Amniotic epithelial cell (primary cell): Measurements from ENCODE around the gene RBM38.

Experiments
- DNase-seq: peaks from one replicate; pipeline ENCODE4 v3.0.0-alpha.2; 2010; ENCODE audit warnings: low read depth

Gene RBM38

DNA sequence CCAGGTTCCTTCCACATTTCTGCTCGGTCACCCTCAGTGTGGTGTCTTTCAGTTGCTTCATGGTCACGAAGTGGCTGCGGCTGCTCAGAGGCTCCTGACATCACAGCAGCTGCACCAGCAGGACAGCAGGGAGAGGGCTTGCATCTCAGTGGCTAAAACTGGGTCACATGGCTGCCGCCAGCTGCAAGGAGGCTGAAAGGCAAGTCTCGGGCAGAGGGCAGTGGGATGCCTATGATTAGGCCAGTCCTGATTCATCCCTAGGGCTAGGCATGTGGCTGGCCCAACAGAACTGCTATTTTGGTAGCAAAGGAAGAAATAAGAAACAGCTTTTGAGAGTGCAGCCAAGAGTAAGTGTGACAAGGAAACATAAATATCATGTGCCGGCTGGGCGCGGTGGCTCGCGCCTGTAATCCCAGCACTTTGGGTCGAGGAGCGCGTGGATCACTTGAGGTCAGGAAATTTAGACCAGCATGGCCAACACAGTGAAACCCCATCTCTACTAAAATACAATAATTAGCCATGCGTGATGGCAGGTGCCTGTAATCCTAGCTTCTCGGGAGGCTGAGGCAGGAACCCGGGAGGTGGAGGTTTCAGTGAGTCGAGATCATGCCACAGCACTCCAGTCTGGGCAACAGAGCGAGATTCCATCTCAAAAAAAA lies 46.6 kb downstream of the RBM38 start:
- no peak for DNase-seq

DNA sequence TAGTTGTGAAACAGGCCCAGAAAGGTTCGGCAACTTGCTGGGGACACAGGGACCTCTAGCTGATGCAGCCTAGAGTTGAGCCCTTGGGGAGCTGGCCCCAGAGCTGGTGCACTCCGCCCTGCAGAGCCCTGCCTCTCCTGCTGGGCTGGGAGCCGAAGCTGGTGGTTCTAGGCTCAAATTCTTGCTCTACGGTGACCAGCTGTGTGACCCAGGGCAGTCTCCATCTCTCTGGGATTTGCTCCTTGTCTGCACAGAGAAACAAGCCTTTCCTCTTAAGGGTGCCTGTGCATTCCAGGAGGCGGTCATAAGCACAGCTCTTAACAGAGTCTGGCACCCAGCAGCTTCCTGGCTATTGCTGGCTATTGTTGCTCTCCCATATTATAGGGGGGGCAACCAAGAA lies 47.4 kb downstream of the RBM38 start:
- no peak for DNase-seq

DNA sequence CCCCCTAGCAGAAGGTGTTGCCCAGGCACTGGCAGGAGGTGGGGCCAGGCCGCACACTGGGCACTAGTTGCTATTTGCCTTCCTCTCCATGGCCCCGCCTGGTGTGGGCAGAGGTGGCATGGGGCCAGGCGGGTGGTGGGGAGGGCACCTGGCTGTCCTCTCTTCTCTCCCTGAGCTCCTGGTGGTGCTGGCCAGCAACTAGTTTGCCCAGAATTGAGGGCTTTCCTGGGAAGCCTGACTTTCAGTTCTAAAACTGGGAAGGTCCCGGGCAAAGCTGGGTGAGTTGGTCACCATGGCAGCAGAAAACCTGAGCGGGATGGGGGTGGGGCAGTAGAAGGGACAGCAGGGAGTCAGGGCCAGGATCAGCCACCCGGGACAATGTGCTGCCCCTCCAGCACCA lies 48.2 kb downstream of the RBM38 start:
- DNase-seq, result no peak

DNA sequence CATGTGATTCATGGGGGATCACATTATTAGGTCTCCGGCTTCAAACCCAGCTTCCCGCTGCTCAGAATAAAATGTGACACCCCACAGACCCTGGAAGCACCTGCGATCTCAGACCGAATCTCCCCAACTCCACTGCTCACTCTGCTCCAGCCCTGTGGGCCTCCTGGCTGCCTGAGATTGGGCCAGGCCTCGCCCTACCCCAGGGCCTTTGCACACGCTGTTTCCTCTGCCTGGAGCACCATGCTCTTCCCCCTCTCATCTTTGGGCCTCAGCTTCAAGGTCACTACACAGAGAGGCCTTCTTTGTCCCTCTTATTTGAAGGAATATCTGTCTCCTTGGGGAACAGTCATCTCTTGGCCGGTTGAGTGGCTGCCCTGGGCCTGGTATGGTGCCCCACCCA lies 48.8 kb downstream of the RBM38 start:
- no peak for DNase-seq

DNA sequence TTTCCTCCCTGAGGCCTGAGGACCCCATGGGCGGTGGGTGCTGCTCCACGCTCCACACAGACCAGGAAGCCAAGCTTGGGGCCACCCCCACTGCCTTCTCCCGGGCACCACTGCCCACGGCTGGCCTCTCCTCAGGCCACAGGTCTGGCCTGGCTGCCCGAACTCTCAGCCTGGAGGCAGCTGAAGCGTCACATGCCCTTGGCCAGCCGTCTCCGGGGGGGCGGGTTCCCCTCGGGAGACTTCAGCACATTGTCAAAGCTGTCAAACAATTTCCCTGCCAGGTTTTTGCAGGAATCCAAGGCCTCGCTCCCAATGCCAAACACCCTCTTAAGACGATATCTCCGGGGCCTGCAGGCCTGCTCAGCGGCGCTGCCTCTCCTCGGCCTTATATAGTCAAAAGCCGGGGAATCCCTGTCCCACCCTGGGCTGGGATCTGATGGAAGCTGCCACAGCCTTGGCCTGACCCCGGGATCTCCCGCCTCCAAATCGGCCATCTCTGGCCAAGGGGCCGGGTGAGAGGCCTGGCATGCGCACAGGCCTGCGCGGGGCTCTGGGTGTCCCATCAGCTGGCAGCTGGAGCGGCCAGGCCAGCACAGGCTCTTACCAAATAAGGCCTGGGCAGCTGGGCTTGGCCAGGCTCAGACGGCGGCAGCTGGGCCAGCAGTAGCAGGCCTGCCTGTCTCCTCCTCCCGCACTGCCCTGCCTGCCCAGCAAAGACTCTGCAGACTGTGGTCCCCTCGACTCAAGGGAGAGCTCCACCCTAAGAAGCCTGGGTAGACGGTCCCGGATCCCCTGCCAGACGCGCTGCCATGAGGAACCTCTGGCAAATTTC lies 49.7 kb downstream of the RBM38 start:
- DNase-seq, result no peak

DNA sequence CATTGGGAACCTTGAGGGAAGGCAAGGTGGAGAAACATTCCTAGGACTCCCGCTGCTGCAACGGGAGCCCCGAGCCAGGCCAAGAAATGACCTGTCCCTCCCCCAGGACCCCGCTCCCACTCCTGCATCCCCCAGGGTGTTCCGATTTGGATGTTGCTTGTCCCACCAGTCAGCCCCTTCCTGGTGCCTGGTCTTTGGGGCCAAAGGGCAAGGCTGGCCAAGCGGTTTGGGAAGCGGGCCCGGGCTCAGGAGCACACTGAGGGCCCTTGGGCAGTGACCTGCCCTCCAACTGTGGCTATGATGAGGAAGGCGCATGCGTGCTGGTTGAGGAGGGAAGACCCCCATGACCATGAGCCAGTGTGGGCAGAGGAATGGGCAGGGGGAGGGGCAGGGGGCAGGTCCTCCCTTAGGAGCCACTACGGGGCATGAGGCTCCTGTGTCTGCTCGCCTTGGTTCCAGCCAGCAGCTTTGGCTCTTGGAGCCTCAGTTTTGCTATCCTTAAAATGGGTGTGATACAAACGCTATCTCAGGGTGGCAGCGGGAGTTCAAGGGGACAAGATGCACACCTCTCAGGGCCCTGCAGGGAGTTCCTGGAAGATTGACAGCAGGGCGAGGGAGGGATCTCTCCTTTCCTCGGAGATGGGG lies 50.4 kb downstream of the RBM38 start:
- no peak for DNase-seq

DNA sequence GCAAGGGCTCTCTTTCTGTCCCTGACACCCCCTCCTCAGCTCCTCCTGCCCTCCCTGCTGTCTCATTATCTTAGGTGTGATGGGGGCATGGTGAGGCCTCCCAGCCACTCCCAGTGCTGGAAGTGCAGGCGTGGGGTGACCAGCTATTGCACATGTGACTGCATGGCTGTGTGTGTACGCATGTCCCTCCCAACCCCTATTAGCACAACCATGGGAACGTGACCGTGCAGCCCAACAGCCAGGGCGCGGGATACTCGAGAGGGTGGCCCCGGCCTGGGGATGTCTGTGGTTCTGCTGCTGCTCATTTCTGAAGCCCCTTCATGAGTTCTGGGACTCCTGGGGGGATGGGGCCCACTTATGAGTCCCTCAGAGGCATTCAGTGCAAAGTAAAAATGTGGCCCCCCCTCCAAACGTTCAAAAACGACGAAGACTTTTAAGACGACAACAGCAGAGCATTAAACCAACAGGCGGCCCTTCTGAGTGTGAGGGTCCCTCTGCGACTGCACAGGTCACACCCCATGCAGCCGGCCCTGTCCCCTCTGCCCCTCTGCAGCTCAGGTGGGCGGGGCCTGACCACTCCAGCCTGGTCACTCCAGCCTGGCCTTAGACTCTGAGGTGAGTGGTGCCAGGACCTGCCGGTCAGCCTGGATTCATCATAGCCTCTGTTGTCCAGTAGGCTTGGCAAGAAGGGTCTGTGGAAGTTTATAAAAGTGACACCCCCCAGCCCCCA lies 51.1 kb downstream of the RBM38 start:
- DNase-seq, result no peak

DNA sequence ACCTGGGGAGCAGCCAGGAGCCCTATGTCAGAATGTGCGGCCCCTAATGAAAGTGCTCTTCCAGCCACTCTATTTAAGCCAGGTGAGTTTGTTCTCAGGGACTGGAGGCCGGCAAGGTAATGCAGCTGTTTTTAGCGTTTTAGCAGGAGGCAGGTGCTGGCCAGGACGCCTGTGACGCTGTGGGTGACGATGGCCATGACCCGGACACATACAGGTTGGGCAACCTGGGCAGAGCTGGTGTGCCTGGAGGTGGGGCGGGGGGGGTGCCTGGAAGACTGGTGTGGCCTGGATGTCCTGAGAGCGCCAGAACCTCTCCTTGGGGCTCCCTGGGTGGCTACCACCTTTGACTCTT lies 51.7 kb downstream of the RBM38 start:
- DNase-seq, result no peak

DNA sequence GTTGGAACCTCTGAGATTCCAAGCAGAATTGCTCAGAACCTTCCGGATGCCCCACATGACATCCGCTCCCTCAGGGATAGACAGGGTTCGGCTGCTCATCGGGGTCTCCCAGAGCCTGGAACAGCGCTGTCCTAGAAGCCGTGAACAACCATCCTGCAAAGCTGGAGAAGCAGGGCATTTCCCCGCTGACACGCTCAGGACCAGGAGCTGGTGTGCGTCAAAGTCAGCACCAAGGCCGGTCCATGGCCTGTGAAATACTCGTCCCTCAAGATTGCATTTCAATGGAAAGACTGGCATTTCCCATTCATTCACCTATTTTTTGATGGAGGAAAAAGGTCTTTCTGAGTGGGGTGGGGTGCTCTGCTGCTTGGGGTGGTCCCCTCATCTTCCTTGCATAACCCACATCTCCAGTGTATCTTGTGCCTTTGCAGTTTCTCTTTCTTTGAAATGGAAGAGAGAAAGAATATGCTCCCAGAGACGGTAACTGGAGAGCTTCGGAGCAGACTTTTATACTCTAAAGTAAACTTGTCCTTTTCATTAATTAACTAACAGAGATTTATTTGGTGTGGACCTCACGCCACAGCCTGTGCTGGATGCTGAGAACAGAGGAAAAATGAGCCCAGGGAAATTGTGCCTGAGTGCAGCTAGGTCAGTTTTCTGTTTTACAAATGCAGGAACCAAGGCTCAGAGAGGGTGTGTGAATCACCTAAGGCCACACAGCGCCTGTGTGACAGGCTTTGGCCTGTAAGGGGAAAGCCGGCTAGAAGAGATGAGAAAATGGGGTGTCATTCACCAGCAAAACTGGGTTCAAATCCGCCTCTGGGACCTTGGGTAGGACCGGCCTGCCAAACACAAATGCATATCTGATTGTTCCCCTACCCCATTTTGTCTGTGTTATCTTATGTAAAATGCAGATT lies 52.4 kb downstream of the RBM38 start:
- DNase-seq, result no peak

DNA sequence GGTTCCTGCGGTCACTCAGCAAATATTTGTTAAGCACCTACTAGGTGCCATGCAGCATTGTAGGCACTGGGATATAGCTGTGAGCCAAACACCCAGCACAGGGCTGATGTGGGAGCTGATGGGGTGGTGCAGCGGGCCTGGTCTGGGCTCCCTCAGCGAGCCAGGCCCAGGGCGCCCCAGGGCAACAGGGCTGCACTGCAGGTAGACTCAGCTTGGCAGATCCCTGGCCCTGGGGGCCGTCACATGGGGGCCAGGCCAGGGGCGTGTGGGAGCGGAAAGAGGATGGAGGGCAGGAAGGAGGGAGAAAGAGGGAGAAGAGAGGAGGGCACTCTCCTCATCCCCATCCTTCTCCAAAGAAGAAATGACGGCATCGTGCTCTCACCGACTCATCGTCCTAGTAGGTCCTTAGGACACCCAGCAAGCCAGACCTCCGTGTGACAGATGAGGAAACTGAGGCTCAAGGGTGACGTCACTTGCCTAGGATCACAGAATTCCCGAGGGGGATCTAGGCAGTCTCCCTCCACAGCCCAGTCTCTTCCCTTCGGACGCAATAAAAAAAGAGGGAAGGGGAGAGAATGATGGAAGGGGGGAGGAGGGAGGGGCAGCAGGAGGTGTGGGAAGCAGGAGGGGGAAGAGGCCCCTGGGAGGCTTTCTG lies 53.3 kb downstream of the RBM38 start:
- no peak for DNase-seq

DNA sequence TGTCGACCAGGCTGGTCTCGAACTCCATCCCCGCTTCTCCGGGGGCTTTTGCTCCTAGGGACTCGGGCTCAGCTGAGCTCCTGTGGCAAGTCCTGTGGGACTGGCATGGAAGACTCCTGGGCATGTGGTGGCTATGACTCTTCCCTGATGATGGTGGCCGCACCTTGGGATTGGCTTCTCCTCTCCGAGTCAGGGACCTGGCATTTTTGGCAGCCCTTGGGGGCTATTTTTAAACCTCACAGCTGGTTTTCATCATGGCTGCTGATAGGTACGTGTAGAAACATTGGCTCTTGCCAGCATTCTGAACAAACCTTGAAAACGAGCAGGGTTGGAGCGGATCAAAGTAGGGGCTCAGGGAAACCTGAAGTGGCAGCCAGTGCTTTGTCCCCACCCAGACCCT lies 54.1 kb downstream of the RBM38 start:
- no peak for DNase-seq

DNA sequence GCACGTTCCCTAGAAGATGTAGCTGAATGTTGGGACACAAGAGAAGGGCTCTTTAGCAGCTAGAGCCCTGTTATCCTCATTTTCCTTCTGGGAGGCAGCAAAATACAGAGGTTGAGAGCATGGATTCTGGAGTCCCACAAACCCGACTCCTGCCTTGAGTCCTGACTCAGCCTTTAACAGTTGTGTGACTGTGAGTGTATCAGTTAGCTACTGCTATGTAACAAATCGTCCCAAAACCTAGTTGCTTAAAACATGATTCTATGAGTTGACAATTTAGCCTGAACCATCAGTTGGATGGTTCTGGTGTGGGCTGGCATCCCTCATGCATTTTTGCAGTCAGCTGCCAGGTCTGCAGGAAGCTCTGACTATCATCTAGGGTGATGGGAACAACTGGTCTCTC lies 54.6 kb downstream of the RBM38 start:
- no peak for DNase-seq

DNA sequence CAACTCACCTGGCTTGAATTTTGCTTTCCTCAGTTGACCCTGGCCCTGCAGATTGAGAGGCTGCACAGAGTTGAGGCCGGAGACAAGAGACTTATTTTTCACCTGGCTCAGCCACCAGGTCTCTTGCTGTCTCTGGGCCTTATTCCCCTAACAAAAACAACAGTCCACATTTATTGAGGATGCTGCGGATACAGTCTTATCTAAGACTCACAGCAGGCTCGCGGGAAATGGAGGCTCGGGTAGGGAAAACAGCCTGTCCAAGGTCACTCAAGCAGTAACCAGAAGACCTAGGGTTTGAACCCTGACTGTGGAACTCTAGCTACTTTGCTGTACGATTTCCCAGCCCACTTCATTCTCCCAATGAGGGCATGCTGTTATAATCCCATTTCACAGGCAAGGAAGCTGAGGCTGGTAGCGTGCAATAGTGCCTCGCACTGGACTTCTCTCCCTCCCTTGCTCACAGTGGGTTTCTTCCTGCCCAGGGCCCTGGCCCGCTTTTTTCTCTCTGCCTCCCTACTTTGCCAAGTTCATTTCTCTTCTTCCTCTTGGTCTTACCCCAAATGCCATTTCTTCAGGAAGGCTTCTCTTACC lies 57.7 kb downstream of the RBM38 start:
- no peak for DNase-seq

DNA sequence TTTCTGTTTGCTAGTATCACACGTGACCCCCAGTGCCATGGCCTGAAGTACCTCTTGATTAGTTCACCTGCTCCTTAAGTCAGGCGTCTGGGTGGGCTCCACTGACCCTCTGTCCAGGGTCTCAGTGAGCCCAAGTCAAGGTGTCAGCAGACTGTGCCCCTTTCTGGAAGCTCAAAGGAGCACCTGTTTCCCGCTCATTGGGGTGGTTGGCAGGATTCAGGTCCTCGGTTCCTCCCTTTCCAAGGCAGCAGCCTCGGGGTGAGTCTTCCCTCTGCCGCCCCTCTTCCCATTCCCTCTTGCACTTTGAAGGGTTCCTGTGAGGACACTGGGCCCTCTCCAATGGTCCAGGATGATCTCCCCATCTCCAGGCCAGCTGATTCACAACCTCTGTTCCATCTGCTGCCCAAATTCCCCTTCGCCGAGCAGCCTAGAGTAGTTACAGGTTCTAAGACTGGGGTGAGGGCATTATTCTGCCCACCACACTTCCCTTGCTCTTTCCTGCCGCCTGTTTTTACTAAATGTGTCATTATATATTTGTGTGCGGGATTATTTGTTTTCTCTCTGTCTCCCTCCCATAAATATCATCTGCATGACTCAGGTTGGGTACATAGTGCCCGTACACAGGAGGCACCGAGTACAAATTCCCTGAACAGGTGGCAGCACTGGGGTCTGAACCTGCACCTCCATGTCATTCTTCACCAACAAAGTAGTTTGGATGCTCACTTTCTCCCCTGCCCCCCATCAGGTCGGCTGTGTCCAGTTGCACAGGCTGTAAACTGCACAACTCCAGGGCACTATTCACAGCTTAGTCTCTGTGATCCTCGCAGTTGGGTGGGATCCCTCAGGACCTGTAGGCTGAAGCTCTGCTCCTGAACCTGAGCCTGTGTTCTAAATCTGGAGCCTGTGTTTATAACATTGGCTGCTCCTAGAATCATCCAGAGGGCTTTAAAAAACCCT lies 58.5 kb downstream of the RBM38 start:
- no peak for DNase-seq

DNA sequence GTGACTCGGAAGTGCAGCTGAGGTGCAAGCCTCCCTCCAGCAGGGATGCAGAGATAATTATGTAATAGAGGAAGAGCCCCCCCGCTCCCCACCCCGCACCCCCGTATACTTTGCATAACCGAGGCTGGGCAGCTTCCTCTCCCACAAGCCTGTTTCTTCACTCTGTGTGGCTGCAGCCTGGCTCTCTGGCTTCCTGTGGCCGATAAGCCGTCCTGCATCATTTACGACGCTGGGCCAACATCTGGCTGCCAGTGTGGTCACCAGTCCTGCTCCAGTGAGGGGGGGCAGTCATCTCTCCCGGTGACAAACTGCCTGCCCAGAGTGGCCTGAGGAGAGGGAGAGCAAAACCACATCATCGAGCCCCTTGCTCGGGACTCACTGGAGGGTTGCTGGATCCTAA lies 59.2 kb downstream of the RBM38 start:
- peak; percentile 7 for DNase-seq

DNA sequence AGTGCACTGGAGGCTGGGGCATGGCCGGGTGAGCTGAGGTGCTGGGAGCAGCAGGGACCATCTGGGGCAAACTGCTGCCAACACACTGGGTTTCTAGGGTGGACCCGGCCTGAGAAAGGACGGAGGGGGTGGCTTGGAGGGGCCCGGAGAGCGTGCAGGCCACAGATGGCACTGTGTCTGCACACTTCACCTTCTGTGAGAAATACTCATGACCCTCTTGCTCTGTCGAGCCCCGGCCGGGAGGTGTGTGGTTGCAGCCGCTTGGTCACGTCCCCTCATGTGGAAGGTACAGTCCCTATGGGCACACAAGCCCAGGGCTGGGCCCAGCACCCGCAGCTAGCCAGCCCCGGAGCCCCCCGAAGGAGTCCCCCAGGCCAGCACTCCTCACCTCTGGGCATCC lies 59.7 kb downstream of the RBM38 start:
- no peak for DNase-seq

DNA sequence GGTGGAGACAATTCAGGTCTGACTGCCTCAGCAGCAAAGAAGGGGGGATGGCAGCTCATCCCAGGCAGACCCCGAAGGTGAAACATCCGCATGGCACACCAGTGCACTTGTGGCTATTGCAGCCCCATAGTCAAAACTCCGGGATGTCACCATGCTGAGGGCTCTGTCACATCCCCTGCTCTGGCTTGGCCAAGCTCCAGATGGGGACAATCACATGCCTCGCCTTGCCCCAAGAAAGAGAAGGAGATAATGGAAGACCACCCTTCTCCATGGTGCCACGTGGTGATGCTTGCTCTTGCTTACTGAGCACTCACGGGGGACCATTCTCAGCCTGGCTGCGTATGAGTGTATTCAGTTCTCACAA lies 60.2 kb downstream of the RBM38 start:
- no peak for DNase-seq

DNA sequence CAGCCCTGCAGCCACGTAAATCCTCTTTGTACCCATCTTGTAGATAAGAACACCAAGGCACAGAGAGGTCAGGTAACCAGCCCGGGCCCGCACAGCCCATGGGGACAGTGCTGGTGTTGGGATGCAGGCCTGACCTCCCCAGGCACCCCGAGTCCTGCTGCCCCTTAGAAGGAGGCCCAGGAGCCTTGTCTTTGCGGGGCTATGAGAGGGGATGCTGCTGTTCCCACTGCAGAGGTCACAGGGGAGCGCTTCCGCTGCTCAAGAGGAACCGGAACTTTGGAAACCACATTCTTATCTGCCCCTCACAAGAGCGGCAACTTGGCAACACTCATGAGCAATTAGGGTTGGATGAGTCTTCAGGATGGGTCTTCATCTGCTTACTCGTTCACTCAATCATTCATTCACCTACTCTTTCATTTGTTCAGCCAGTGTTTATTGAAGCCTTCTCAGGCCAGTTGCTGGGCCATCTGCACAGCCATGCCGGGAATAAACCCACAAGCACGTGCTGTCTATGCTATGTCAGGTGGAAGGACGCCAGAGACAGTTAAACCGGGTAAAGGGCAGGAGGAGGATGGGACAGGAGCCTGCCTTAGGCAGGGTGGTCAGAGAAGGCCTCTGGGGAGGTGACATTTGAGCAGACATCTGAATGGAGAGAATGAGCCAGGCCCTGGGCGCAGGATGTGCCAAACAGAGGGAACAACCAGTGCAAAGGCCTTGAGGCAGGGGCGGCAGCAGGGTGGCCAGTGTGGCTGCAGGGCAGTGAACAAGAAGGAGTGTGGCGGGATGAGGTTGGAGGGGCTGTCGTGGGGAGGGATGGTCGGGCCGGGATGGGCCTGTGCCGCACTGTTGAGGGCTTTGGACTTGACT lies 60.8 kb downstream of the RBM38 start:
- no peak for DNase-seq

DNA sequence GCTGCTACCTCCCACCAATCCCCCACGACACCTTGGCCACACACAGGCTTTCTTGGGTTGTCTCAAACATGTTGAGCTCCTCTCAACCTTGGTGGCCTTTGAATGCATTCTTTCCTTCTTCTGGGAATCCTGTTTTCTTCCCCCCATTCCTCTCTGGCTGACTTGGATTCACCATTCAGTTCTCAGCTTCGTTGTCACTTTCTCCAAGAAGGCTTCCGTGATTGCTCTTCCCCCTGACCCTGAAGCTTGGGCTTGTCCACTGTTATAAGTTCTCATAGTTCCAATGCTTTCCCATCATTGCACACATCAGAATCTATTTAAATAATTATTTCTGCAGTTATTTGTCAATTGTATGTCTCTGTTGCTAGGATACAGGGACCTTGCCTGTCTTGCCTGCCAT lies 64.2 kb downstream of the RBM38 start:
- DNase-seq, result no peak
